Gastrocnemius medialis (tissue), 4 donors: ENCODE measurements around the gene SORD.

ENCODE experiments used
- POLR2A ChIP-seq, 2 donors: fragments of 450-650 bp; IDR thresholded peaks; one replicate each; pipeline ENCODE4 v1.6.1; 2017; ENCODE audit warnings: antibody characterized with exemption in 2 of 2, mild to moderate bottlenecking in 2 of 2, moderate library complexity in 2 of 2
- TF ChIP-seq, protein P1 (sequence below), 5 experiments: fragments of 450-650 bp in 3 of 5; fragments of 200-600 bp in 2 of 5; sonication (generic) in 2 of 5; IDR thresholded peaks in 4 of 5; conservative IDR thresholded peaks in 1 of 5; 1 replicate in 4 of 5; 2 replicates in 1 of 5; pipeline ENCODE4 v1.5.1; 2016 to 2019; ENCODE audit warnings: antibody characterized with exemption in 5 of 5, mild to moderate bottlenecking in 3 of 5, moderate library complexity in 3 of 5

DNA sequence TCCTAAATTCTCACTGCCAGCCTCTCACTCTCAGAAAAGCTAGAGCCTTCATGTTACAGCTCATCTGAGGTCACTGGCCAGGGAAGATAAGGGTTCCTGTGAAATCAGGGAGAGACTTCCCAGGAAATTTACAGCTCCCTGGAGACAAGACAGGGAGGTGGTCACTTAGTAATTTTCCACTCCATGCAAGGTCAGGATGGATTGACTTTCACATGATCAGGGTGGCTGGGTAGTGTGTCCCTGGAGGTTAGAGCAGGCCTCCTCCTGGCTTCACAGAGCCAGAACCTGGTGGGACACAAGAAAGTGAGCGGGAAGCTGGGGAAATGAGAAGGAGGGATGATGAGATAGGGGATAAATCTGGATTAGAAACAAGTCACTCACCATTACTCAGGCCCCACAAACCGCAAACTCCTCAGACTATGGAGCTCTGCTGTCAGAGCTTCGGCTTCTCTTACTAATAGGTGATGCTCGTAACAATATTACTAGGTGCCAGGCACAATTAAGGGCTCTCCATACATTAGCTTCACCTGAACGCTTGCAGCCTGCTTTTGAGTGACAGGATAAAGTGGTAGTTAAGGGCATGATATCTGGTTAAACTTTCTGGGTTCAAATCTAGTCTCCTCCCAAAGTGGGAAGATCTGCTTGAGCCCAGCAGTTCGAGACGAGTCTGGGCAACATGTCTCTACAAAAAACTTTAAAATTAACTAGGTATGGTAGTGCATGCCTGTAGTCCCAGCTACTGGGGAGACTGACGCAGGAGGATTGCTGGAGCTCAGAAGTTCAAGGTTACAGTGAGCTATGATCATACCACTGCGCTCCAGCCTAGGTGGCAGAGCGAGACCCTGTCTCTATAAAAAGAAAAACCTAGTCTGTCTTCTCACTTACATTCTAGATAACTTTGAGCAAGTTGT lies 66.1 kb downstream of the SORD start:
- TF ChIP-seq, protein P1, sequence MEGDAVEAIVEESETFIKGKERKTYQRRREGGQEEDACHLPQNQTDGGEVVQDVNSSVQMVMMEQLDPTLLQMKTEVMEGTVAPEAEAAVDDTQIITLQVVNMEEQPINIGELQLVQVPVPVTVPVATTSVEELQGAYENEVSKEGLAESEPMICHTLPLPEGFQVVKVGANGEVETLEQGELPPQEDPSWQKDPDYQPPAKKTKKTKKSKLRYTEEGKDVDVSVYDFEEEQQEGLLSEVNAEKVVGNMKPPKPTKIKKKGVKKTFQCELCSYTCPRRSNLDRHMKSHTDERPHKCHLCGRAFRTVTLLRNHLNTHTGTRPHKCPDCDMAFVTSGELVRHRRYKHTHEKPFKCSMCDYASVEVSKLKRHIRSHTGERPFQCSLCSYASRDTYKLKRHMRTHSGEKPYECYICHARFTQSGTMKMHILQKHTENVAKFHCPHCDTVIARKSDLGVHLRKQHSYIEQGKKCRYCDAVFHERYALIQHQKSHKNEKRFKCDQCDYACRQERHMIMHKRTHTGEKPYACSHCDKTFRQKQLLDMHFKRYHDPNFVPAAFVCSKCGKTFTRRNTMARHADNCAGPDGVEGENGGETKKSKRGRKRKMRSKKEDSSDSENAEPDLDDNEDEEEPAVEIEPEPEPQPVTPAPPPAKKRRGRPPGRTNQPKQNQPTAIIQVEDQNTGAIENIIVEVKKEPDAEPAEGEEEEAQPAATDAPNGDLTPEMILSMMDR (IDR thresholded peaks at IDR 0.05 in 4 of 5, conservative IDR thresholded peaks at IDR 0.05 in 1 of 5), result no peak
- no peak for TF ChIP-seq POLR2A (IDR thresholded peaks at IDR 0.05)
